ENCODE data around the gene WFS1. TPM values are rescaled to one million over a fixed set of nuclear protein-coding genes. Genes with fewer than 3 reads are reported as not detected.

Gene WFS1
- total RNA-seq, 1 donor from 2014 or later, result 41.1 TPM

DNA sequence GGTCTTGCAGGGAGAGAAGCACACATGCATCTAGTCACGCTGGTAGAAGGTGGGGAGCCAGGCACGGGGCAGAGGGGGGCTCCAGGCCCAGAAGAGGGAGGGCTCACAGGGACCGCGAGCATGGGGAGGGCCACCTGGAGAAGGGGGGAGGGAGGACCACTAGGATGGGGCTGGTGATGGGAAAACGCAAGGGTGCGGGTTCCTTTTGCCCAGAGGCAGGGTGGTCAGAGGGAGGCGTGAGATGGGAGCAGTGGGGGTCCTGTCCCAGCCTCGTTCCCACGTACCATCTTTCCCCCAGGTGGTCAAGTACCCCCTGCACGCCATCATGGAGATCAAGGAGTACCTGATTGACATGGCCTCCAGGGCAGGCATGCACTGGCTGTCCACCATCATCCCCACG, 30.7 kb downstream of the WFS1 start:
- no peak overlapping the region for H3K4me3 Mint-ChIP-seq
- H3K27ac Mint-ChIP-seq, result no peak overlapping the region
- peaks cover 11% of the 10 kb centered on the region for H3K36me3 Mint-ChIP-seq
- H3K4me1 Mint-ChIP-seq (ENCODE audit: unreplicated experiment), result no peaks in the 10 kb centered on the region
- H3K27me3 Mint-ChIP-seq, result no peaks in the 10 kb centered on the region
- TF ChIP-seq, protein P1, sequence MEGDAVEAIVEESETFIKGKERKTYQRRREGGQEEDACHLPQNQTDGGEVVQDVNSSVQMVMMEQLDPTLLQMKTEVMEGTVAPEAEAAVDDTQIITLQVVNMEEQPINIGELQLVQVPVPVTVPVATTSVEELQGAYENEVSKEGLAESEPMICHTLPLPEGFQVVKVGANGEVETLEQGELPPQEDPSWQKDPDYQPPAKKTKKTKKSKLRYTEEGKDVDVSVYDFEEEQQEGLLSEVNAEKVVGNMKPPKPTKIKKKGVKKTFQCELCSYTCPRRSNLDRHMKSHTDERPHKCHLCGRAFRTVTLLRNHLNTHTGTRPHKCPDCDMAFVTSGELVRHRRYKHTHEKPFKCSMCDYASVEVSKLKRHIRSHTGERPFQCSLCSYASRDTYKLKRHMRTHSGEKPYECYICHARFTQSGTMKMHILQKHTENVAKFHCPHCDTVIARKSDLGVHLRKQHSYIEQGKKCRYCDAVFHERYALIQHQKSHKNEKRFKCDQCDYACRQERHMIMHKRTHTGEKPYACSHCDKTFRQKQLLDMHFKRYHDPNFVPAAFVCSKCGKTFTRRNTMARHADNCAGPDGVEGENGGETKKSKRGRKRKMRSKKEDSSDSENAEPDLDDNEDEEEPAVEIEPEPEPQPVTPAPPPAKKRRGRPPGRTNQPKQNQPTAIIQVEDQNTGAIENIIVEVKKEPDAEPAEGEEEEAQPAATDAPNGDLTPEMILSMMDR (conservative IDR thresholded peaks at IDR 0.05), result no peak
- H3K9me3 Mint-ChIP-seq, result no peaks in the 10 kb centered on the region
- DNase-seq (ENCODE audit: extremely low spot score, unreplicated experiment), result no peak

DNA sequence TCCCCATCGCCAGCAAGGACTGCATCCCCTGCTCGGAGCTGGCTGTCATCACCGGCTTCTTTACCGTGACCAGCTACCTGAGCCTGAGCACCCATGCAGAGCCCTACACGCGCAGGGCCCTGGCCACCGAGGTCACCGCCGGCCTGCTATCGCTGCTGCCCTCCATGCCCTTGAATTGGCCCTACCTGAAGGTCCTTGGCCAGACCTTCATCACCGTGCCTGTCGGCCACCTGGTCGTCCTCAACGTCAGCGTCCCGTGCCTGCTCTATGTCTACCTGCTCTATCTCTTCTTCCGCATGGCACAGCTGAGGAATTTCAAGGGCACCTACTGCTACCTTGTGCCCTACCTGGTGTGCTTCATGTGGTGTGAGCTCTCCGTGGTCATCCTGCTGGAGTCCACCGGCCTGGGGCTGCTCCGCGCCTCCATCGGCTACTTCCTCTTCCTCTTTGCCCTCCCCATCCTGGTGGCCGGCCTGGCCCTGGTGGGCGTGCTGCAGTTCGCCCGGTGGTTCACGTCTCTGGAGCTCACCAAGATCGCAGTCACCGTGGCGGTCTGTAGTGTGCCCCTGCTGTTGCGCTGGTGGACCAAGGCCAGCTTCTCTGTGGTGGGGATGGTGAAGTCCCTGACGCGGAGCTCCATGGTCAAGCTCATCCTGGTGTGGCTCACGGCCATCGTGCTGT, 31.5 kb downstream of the WFS1 start:
- no peaks in the 10 kb centered on the region for H3K4me1 Mint-ChIP-seq (ENCODE audit: unreplicated experiment)
- H3K27ac Mint-ChIP-seq, result no peak overlapping the region
- no peaks in the 10 kb centered on the region for H3K9me3 Mint-ChIP-seq
- H3K36me3 Mint-ChIP-seq, result peaks cover 11% of the 10 kb centered on the region
- no peak overlapping the region for H3K4me3 Mint-ChIP-seq
- no peaks in the 10 kb centered on the region for H3K27me3 Mint-ChIP-seq
- no peak for DNase-seq (ENCODE audit: extremely low spot score, unreplicated experiment)
- TF ChIP-seq, protein P1 (conservative IDR thresholded peaks at IDR 0.05), result no peak

DNA sequence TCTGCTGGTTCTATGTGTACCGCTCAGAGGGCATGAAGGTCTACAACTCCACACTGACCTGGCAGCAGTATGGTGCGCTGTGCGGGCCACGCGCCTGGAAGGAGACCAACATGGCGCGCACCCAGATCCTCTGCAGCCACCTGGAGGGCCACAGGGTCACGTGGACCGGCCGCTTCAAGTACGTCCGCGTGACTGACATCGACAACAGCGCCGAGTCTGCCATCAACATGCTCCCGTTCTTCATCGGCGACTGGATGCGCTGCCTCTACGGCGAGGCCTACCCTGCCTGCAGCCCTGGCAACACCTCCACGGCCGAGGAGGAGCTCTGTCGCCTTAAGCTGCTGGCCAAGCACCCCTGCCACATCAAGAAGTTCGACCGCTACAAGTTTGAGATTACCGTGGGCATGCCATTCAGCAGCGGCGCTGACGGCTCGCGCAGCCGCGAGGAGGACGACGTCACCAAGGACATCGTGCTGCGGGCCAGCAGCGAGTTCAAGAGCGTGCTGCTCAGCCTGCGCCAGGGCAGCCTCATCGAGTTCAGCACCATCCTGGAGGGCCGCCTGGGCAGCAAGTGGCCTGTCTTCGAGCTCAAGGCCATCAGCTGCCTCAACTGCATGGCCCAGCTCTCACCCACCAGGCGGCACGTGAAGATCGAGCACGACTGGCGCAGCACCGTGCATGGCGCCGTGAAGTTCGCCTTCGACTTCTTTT, 32.2 kb downstream of the WFS1 start:
- Mint-ChIP-seq H3K4me1 (ENCODE audit: unreplicated experiment) (peaks cover 4% of the 10 kb centered on the region), H3K4me3 (no peak overlapping the region), H3K27ac (no peak overlapping the region), H3K36me3 (peaks cover 11% of the 10 kb centered on the region), H3K27me3 (peaks cover 3% of the 10 kb centered on the region), H3K9me3 (no peaks in the 10 kb centered on the region)
- TF ChIP-seq, protein P1 (conservative IDR thresholded peaks at IDR 0.05), result no peak
- no peak for DNase-seq (ENCODE audit: extremely low spot score, unreplicated experiment)

DNA sequence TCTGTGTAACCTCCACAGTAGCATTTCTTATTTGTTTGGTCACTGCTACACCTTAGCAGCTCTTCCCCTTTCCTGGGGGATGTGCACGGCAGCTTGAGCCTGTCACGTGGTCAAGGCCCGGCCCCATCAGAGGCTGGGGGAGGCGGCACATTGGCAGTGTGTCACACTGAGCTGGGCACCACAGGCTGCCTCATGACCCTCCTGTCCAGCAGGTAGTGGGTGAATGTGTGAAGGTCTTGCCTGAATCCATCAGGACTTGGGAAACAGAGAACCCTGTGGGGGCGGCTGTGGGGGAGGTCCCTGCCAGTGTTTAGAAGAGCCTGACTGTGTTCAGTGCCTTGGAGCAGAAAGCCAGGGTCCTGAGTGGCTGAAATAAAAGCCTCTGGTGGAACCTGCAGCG, 33.2 kb downstream of the WFS1 start:
- Mint-ChIP-seq H3K9me3 (no peaks in the 10 kb centered on the region), H3K27me3 (peaks cover 3% of the 10 kb centered on the region), H3K4me3 (no peak overlapping the region), H3K36me3 (peaks cover 11% of the 10 kb centered on the region), H3K27ac (no peak overlapping the region), H3K4me1 (ENCODE audit: unreplicated experiment) (peaks cover 4% of the 10 kb centered on the region)
- TF ChIP-seq, protein P1 (conservative IDR thresholded peaks at IDR 0.05), result no peak
- no peak for DNase-seq (ENCODE audit: extremely low spot score, unreplicated experiment)

DNA sequence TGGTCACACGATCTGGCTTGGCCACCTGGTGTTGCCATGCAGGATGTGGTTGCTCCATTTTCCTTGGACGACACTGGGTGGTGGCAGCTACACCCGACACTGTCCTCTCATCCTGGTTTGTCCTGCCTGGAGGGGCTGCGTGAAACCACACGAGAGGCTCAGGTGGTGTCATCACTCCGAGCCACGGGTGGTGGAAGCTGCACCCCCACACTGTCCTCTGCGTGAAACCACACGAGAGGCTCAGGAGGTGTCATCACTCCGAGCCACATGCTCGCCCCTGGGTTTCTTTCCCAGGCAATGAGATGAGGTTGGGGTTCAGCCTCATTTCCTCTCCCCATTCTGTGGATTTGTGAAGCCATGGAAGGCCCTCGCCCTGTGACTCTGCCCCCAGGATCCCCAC, 34.3 kb downstream of the WFS1 start:
- no peak for DNase-seq (ENCODE audit: extremely low spot score, unreplicated experiment)
- TF ChIP-seq, protein P1 (conservative IDR thresholded peaks at IDR 0.05), result no peak
- Mint-ChIP-seq H3K27ac (no peak overlapping the region), H3K4me3 (no peak overlapping the region), H3K9me3 (peaks cover 4% of the 10 kb centered on the region), H3K4me1 (ENCODE audit: unreplicated experiment) (peaks cover 4% of the 10 kb centered on the region), H3K36me3 (peaks cover 11% of the 10 kb centered on the region), H3K27me3 (peaks cover 11% of the 10 kb centered on the region)
